GM12865 (cell line): ENCODE data around the gene UBE2J2.

Source experiments
- DNase-seq: peaks from one replicate; pipeline ENCODE4 v3.0.0; 2010; ENCODE audit warnings: low read depth
- H3K4me3 ChIP-seq: 2 replicates; pipeline ENCODE4 v1.5.1; 2011; ENCODE audit warnings: mild to moderate bottlenecking, low read depth, low read length, control low read depth
- TF ChIP-seq, protein P1 (sequence below): IDR thresholded peaks from 2 replicates; pipeline ENCODE4 v1.5.1; 2011; ENCODE audit warnings: low read length, control low read depth, low read depth, inconsistent platforms; ENCODE audit not compliant: insufficient read depth; ENCODE audit errors: missing control alignments

Gene UBE2J2

GRCh38 chr1:1238702-1239178 is 34.9 kb downstream of the UBE2J2 start:
- DNase-seq: no peak
- TF ChIP-seq, protein P1, sequence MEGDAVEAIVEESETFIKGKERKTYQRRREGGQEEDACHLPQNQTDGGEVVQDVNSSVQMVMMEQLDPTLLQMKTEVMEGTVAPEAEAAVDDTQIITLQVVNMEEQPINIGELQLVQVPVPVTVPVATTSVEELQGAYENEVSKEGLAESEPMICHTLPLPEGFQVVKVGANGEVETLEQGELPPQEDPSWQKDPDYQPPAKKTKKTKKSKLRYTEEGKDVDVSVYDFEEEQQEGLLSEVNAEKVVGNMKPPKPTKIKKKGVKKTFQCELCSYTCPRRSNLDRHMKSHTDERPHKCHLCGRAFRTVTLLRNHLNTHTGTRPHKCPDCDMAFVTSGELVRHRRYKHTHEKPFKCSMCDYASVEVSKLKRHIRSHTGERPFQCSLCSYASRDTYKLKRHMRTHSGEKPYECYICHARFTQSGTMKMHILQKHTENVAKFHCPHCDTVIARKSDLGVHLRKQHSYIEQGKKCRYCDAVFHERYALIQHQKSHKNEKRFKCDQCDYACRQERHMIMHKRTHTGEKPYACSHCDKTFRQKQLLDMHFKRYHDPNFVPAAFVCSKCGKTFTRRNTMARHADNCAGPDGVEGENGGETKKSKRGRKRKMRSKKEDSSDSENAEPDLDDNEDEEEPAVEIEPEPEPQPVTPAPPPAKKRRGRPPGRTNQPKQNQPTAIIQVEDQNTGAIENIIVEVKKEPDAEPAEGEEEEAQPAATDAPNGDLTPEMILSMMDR: no peak
- H3K4me3 ChIP-seq: no peak overlapping the region

DNA sequence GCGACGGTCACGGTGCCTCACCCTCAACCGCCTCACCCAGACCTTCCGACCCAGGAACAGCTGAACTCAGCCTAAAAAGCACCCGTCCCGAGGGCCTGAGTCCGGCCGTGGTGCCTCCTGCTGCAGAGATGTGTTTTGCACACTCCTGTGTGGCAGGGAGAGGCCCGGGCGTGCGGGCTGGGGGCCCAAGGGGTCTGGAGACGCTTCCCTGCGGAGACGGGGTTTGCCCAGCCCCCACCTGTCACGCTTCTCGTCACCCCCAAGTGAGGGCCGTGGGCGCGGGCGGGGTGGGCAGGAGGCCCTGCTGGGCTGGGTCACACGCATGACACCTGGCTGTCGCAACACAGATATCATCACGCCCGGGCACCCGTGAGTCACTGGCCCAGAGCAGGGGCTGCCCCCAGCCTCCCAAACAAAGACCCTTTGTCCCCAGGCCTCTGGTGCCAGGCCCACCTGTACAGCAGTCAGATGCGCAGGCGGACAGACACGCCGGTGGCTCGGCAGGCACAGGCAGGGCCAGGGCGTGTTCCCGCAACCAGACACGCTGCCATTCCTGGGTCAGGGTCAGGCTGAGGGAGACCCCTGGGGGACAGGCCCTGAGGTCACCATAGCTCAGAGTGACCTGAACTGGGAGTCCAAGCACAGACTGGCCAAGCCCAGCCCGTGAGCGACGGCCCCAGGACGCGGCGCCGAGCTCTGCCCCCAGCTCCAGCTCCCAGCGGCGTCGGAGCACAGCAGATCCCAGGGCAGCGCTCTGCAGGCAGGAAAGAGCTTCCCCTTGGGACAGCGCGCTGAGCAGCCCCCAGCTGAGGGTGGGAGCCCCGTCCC is 35.6 kb downstream of the UBE2J2 start:
- H3K4me3 ChIP-seq: no peak overlapping the region
- DNase-seq: no peak
- TF ChIP-seq, protein P1: no peak

DNA sequence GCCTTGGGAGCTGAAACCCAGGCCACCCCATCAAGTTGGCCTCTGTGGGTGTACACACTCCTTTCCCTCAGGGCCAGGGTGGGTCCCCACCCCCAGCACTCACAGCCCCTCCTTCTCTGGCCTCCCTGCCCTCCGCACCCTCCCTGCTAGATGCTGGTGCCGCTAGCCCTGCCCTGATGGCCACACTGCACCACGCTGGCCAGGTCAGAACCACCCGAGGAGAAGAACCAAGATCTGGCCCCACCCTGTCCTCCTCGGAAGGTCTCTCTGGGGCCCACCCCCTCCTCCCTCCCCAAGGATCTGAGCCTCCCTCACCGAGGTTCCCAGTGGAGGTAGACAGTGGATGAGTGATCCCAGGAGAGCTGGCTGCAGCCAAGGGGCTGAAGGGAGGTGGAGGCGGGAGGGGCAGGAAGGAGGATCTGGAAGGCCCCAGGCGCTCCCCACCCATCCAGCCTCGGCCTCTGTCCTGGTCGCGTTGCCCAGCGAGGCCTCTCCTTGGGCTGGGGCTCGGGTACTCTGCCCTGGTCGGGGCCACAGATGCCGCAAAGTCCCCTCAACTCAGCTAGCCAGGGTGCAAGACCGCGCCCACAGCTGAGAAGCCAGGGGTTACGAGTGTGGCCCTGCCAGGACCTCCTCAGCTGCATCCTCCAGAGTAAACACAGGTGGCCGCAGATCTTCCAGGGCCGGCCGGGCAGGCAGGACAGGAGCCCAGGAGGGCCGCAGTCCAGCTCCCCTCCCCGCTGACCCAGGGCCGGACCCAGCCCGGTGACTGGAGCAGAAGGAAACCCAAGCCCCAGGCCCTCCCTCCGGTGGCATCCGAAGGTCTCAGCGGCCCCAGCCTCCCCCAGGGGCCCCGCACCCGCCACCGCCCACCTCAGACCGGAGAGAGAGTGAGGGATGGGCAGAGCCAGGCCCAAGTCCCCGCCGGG is 36.4 kb downstream of the UBE2J2 start:
- H3K4me3 ChIP-seq: no peak overlapping the region
- no peak for DNase-seq

GRCh38 chr1:1236176-1236763 is 37.4 kb downstream of the UBE2J2 start:
- TF ChIP-seq, protein P1: no peak
- no peak for DNase-seq
- no peak overlapping the region for H3K4me3 ChIP-seq

More for the DNA sequence above, 36.4 kb downstream of the UBE2J2 start:
- TF ChIP-seq, protein P1: no peak

DNA sequence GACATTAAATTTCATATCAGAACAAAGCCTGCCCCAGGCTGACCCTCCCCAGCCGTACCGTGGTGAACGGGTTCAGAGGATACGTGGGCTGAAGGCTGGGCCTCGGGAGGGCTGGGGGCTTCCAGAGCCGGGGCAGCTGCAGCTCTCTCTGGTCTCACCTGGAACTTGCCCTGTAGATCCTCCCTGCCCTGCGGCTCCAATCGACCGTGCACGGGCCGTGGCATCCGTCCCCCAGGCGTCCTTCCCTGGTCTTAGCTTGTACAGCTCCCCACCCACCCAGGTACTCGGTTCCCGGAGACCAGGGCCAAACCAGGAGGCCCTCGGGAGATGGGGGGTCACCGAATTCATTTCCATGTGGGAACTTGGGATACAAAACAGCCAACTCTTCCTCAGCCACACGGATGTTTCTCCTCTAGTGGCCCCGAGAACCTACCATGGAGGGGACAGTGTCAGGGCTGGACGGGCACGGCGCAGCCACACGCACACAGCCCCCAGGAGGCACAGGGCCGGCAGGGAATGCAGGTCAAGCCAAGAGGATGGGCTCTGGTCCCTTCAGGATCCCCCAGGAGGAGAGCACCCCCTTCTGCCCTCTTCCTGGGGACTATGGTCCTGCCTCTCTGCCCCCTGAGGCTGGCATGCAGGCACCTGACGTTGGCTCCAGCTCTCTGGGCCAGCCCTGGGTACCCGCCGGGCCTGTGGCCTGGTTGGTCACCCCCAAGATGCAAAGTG is 38.5 kb downstream of the UBE2J2 start:
- TF ChIP-seq, protein P1: no peak
- DNase-seq: no peak
- H3K4me3 ChIP-seq: no peak overlapping the region

GRCh38 chr1:1234180-1234808 is 39.4 kb downstream of the UBE2J2 start:
- DNase-seq: no peak
- TF ChIP-seq, protein P1: no peak
- no peak overlapping the region for H3K4me3 ChIP-seq
